HEK293 (cell line): Measurements from ENCODE around the gene SAFB.

Experiments used
- CTCF ChIA-PET: fragments of 350-600 bp; formaldehyde crosslinking; extraction: SDS; loops from one replicate; lab custom pipeline; 2021; ENCODE audit warnings: antibody characterized with exemption; lab: Yijun Ruan, JAX
- POLR2A ChIA-PET: fragments of 300-600 bp; formaldehyde crosslinking; extraction: SDS; loops from one replicate; lab custom pipeline; 2020; ENCODE audit warnings: antibody characterized with exemption, inconsistent platforms; lab: Yijun Ruan, JAX
- H3K27ac ChIP-seq: fragments of 200-500 bp; sonication (Bioruptor generic); 2 replicates; pipeline ENCODE4 v1.5.1; 2014; ENCODE audit warnings: low read depth, low read length, control low read depth, inconsistent platforms; ENCODE audit errors: extremely low read depth
- H3K36me3 ChIP-seq, 2 experiments: fragments of 200-500 bp in 1 of 2; sonication (Bioruptor generic) in 1 of 2; 1 replicate in 1 of 2; 2 replicates in 1 of 2; pipeline ENCODE4 v1.5.1; 2014 to 2017; ENCODE audit warnings: inconsistent platforms in 2 of 2, low read length in 2 of 2; ENCODE audit not compliant: control insufficient read depth in 2 of 2, insufficient read depth in 1 of 2
- H3K4me1 ChIP-seq: fragments of 200-500 bp; sonication (Bioruptor generic); 2 replicates; pipeline ENCODE4 v1.5.1; 2014; ENCODE audit warnings: mild to moderate bottlenecking, low read length, inconsistent platforms; ENCODE audit not compliant: control insufficient read depth, insufficient read depth
- H3K4me3 ChIP-seq: 2 replicates; pipeline ENCODE4 v1.5.1; 2011; ENCODE audit warnings: low read depth, mild to moderate bottlenecking, control low read depth, low read length, moderate library complexity
- H3K9me3 ChIP-seq: fragments of 200-500 bp; sonication (Bioruptor generic); 2 replicates; pipeline ENCODE4 v1.5.1; 2014; ENCODE audit warnings: low read depth, low read length, inconsistent platforms; ENCODE audit not compliant: control insufficient read depth, insufficient read depth
- EGR2 ChIP-seq: fragments of 450-650 bp; formaldehyde crosslinking; IDR thresholded peaks from 2 replicates; pipeline ENCODE4 v1.5.1; 2016; ENCODE audit warnings: low read depth, missing biosample characterization, missing genetic modification characterization
- HOXA7 ChIP-seq: sonication (generic); formaldehyde crosslinking; IDR thresholded peaks from 2 replicates; pipeline ENCODE4 v1.8.1; 2022; ENCODE audit warnings: missing genetic modification reagents, borderline replicate concordance
- KLF1 ChIP-seq: fragments of 450-650 bp; formaldehyde crosslinking; IDR thresholded peaks from 2 replicates; pipeline ENCODE4 v1.5.1; 2016; ENCODE audit warnings: missing biosample characterization, missing genetic modification characterization
- PRDM1 ChIP-seq: fragments of 450-650 bp; formaldehyde crosslinking; IDR thresholded peaks from 2 replicates; pipeline ENCODE4; 2016; ENCODE audit warnings: missing biosample characterization, missing genetic modification characterization
- SP2 ChIP-seq: fragments of 450-650 bp; formaldehyde crosslinking; IDR thresholded peaks from 2 replicates; pipeline ENCODE4 v1.5.1; 2016; ENCODE audit warnings: missing biosample characterization, missing genetic modification characterization
- YY2 ChIP-seq: fragments of 450-650 bp; formaldehyde crosslinking; IDR thresholded peaks from 2 replicates; pipeline ENCODE4 v1.5.1; 2016; ENCODE audit warnings: missing biosample characterization, missing genetic modification characterization
- ZBTB17 ChIP-seq: fragments of 450-650 bp; formaldehyde crosslinking; IDR thresholded peaks from 2 replicates; pipeline ENCODE4 v1.5.1; 2016; ENCODE audit warnings: missing biosample characterization, missing genetic modification characterization
- ZBTB21 ChIP-seq: fragments of 450-650 bp; formaldehyde crosslinking; IDR thresholded peaks from 2 replicates; pipeline ENCODE4 v1.5.1; 2017; ENCODE audit warnings: missing biosample characterization, missing genetic modification characterization
- ZFP37 ChIP-seq: fragments of 450-650 bp; formaldehyde crosslinking; IDR thresholded peaks from 2 replicates; pipeline ENCODE4 v1.5.1; 2016; ENCODE audit warnings: missing biosample characterization, missing genetic modification characterization
- ZFP69B ChIP-seq: fragments of 450-650 bp; formaldehyde crosslinking; IDR thresholded peaks from 2 replicates; pipeline ENCODE4 v1.5.1; 2016; ENCODE audit warnings: missing biosample characterization, missing genetic modification characterization
- ZNF10 ChIP-seq: fragments of 450-650 bp; formaldehyde crosslinking; IDR thresholded peaks from 2 replicates; pipeline ENCODE4 v1.5.1; 2017; ENCODE audit warnings: missing biosample characterization, missing genetic modification characterization
- ZNF112 ChIP-seq: fragments of 450-650 bp; formaldehyde crosslinking; IDR thresholded peaks from 2 replicates; pipeline ENCODE4 v1.5.0; 2017; ENCODE audit warnings: missing biosample characterization, missing genetic modification characterization
- ZNF140 ChIP-seq: fragments of 450-650 bp; formaldehyde crosslinking; IDR thresholded peaks from 2 replicates; pipeline ENCODE4 v1.5.1; 2016; ENCODE audit warnings: missing biosample characterization, missing genetic modification characterization
- ZNF302 ChIP-seq: fragments of 450-650 bp; formaldehyde crosslinking; IDR thresholded peaks from 2 replicates; pipeline ENCODE4 v1.5.1; 2016; ENCODE audit warnings: missing biosample characterization, missing genetic modification characterization, low read depth
- ZNF37A ChIP-seq: fragments of 450-650 bp; IDR thresholded peaks from 2 replicates; pipeline ENCODE4 v1.5.1; 2018; ENCODE audit warnings: missing biosample characterization, missing genetic modification characterization
- ZNF521 ChIP-seq: fragments of 450-650 bp; formaldehyde crosslinking; IDR thresholded peaks from 2 replicates; pipeline ENCODE4 v1.5.1; 2017; ENCODE audit warnings: missing biosample characterization, mild to moderate bottlenecking, missing genetic modification characterization
- ZNF600 ChIP-seq: fragments of 450-650 bp; formaldehyde crosslinking; IDR thresholded peaks from 2 replicates; pipeline ENCODE4 v1.5.1; 2016; ENCODE audit warnings: missing biosample characterization, missing genetic modification characterization
- ZNF670 ChIP-seq: fragments of 450-650 bp; formaldehyde crosslinking; IDR thresholded peaks from 2 replicates; pipeline ENCODE4 v1.5.1; 2016; ENCODE audit warnings: missing biosample characterization, missing genetic modification characterization, low read depth
- ZNF76 ChIP-seq: fragments of 450-650 bp; formaldehyde crosslinking; IDR thresholded peaks from 2 replicates; pipeline ENCODE4; 2016; ENCODE audit warnings: low read depth, missing biosample characterization, missing genetic modification characterization, borderline replicate concordance
- TF ChIP-seq, protein P1 (sequence below): fragments of 450-650 bp; formaldehyde crosslinking; IDR thresholded peaks from 2 replicates; pipeline ENCODE4 v1.5.1; 2016; ENCODE audit warnings: missing biosample characterization, missing genetic modification characterization
- TF ChIP-seq, protein P2 (sequence below): fragments of 450-650 bp; IDR thresholded peaks from 2 replicates; pipeline ENCODE4 v1.5.1; 2018; ENCODE audit warnings: missing biosample characterization, mild to moderate bottlenecking, missing genetic modification characterization
- TF ChIP-seq, protein P3 (sequence below): fragments of 450-650 bp; formaldehyde crosslinking; IDR thresholded peaks from 2 replicates; pipeline ENCODE4 v1.5.1; 2016; ENCODE audit warnings: missing biosample characterization, missing genetic modification characterization
- TF ChIP-seq, protein P4 (sequence below): fragments of 450-650 bp; formaldehyde crosslinking; IDR thresholded peaks from 2 replicates; pipeline ENCODE4 v1.5.1; 2016; ENCODE audit warnings: missing biosample characterization, missing genetic modification characterization

SAFB gene

DNA sequence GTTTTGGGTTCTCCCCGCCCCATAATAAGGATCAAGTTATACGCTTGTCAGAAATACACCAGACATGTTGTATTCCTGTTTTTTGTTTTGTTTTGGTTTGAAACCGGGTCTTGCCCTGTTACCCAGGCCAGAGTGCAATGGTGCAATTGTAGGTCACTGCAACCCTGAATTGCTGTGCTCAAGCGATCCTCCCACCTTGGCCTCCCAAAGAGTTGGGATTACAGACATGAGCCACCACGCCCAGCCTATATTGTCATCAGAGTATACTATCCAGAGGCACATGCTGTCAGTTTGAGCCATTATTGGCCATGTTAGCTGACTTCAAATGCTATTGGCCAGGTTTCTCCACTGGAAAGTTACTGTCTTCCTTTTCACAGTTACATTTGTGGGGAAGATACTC is 9.8 kb downstream of the SAFB start:
- Histone ChIP-seq H3K9me3 (no peaks in the 10 kb centered on the region), H3K4me1 (peaks cover 5% of the 10 kb centered on the region; the same call in 1 of the 2 replicates), H3K27ac (no peak overlapping the region)
- ChIA-PET POLR2A (interaction anchor here (1.2 kb wide), 1 partner anchor 10 kb away, joined by 6 read pairs; the partner anchor contains the start of genes SAFB and SAFB2), CTCF (interaction anchor here (1.4 kb wide), 1 partner anchor 10 kb away, joined by 6 read pairs; the partner anchor contains the start of genes SAFB and SAFB2)
- TF ChIP-seq, protein P1, sequence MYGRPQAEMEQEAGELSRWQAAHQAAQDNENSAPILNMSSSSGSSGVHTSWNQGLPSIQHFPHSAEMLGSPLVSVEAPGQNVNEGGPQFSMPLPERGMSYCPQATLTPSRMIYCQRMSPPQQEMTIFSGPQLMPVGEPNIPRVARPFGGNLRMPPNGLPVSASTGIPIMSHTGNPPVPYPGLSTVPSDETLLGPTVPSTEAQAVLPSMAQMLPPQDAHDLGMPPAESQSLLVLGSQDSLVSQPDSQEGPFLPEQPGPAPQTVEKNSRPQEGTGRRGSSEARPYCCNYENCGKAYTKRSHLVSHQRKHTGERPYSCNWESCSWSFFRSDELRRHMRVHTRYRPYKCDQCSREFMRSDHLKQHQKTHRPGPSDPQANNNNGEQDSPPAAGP (tag by site-specific recombination): no peak
- TF ChIP-seq ZNF112 (tag by site-specific recombination): no peak
- no peak for TF ChIP-seq EGR2 (tag by site-specific recombination)
- no peak for TF ChIP-seq ZNF600 (tag by site-specific recombination)
- TF ChIP-seq YY2: no peak
- no peak for TF ChIP-seq ZNF140
- TF ChIP-seq, protein P2, sequence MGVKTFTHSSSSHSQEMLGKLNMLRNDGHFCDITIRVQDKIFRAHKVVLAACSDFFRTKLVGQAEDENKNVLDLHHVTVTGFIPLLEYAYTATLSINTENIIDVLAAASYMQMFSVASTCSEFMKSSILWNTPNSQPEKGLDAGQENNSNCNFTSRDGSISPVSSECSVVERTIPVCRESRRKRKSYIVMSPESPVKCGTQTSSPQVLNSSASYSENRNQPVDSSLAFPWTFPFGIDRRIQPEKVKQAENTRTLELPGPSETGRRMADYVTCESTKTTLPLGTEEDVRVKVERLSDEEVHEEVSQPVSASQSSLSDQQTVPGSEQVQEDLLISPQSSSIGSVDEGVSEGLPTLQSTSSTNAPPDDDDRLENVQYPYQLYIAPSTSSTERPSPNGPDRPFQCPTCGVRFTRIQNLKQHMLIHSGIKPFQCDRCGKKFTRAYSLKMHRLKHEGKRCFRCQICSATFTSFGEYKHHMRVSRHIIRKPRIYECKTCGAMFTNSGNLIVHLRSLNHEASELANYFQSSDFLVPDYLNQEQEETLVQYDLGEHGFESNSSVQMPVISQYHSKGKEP: no peak
- TF ChIP-seq KLF1: peak; percentile 68; the same call in 1 of the 2 replicates
- TF ChIP-seq, all 188 proteins: peak for 1
- Histone ChIP-seq H3K36me3 (peaks cover 40 to 69% of the 10 kb centered on the region in 2 experiments), H3K4me3 (no peak overlapping the region)

DNA sequence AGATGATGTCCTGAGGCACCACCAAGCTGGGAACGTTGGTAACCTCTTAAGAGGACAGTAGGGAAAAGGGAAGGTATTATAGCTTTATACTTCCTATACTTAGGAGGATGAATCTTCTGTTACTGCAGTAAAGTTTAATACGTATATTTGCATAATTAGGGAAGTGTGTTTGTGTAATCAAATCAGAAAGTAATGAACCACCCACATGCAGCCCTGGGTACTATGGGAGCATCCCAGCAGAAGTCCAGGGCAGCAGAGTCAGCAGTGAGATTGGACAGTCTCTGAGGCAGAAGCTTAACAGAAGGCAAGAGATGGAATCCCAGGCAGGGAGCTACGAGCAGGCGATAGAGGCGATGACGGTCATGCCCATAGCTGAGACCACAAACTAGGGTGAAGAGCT is 12.5 kb downstream of the SAFB start:
- Histone ChIP-seq H3K4me3 (no peak overlapping the region), H3K9me3 (no peaks in the 10 kb centered on the region), H3K4me1 (peaks cover 5% of the 10 kb centered on the region; the same call in 1 of the 2 replicates), H3K27ac (no peak overlapping the region), H3K36me3 (peaks cover 27 to 48% of the 10 kb centered on the region in 2 experiments)
- TF ChIP-seq ZBTB17 (tag by site-specific recombination): peak; percentile 40; the same call in 1 of the 2 replicates
- TF ChIP-seq ZNF302 (tag by site-specific recombination): no peak
- CTCF ChIA-PET: no interaction called here
- POLR2A ChIA-PET: interaction anchor here (0.6 to 1.4 kb wide), 2 partner anchors 12 to 442 kb away, joined by 3 to 8 read pairs; partner anchors contain the start of genes SAFB and SAFB2

DNA sequence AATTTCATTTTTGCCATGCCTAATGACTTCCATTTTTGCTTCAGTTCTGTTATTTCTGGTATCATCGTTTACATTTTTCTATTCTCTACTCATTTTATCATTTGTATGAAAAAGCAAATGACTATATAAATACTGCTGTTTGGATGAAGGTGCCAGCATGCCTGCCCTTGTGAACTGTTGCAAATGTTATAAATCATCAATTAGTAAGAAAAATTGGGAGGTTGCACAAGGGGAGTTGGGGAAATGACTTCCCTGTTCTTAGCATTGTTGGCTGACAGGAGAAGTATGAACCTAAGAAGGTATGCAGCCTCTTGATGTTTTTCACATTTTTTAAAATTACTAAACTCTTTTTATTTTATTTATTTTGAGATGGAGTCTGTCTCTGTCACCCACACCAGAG is 15.1 kb downstream of the SAFB start:
- Histone ChIP-seq H3K4me1 (no peaks in the 10 kb centered on the region), H3K9me3 (no peaks in the 10 kb centered on the region), H3K36me3 (peaks cover 22 to 51% of the 10 kb centered on the region in 2 experiments), H3K4me3 (no peak overlapping the region), H3K27ac (no peak overlapping the region)
- ChIA-PET CTCF (interaction anchor here (1.0 kb wide), 1 partner anchor 52 kb away, joined by 3 read pairs; the partner anchor contains the start of gene RPL36), POLR2A (interaction anchor here (1.3 kb wide), 1 partner anchor 15 kb away, joined by 4 read pairs; the partner anchor contains the start of genes SAFB and SAFB2)
- TF ChIP-seq ZNF76 (tag by site-specific recombination) (no peak), KLF1 (no peak), HOXA7 (CRISPR knock-in tag) (no peak), ZNF10 (tag by site-specific recombination) (no peak), PRDM1 (tag by site-specific recombination) (no peak), ZNF37A (tag by site-specific recombination) (no peak), ZNF670 (tag by site-specific recombination) (no peak), ZBTB21 (tag by site-specific recombination) (no peak), YY2 (no peak), ZNF521 (tag by site-specific recombination) (no peak), SP2 (no peak), ZFP37 (tag by site-specific recombination) (no peak), ZFP69B (tag by site-specific recombination) (no peak)
- TF ChIP-seq, protein P3, sequence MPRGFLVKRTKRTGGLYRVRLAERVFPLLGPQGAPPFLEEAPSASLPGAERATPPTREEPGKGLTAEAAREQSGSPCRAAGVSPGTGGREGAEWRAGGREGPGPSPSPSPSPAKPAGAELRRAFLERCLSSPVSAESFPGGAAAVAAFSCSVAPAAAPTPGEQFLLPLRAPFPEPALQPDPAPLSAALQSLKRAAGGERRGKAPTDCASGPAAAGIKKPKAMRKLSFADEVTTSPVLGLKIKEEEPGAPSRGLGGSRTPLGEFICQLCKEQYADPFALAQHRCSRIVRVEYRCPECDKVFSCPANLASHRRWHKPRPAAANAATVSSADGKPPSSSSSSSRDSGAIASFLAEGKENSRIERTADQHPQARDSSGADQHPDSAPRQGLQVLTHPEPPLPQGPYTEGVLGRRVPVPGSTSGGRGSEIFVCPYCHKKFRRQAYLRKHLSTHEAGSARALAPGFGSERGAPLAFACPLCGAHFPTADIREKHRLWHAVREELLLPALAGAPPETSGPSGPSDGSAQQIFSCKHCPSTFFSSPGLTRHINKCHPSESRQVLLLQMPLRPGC: no peak
- TF ChIP-seq, protein P4, sequence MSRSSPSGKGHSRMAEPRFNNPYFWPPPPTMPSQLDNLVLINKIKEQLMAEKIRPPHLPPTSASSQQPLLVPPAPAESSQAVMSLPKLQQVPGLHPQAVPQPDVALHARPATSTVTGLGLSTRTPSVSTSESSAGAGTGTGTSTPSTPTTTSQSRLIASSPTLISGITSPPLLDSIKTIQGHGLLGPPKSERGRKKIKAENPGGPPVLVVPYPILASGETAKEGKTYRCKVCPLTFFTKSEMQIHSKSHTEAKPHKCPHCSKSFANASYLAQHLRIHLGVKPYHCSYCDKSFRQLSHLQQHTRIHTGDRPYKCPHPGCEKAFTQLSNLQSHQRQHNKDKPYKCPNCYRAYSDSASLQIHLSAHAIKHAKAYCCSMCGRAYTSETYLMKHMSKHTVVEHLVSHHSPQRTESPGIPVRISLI (tag by site-specific recombination): no peak
